WTC11 (cell line): Measurements from ENCODE around the gene GRK4. TPM values are rescaled to one million over a fixed set of nuclear protein-coding genes. Genes with fewer than 3 reads are reported as not detected.

ENCODE experiments used
- ATAC-seq: fragments of 200-7000 bp; cut with Tn5 transposase; 2 replicates; pipeline ENCODE4 v1.10.0; 2021; ENCODE audit warnings: mild to moderate bottlenecking, moderate library complexity
- CTCF ChIA-PET: fragments of 300-600 bp; sonication (Branson Sonifier 250); formaldehyde crosslinking; loops from one replicate; lab custom pipeline; 2021; ENCODE audit warnings: antibody characterized with exemption; lab: Charles Lee
- POLR2A ChIA-PET: fragments of 350-600 bp; sonication (Branson Sonifier 250); formaldehyde crosslinking; loops from one replicate; lab custom pipeline; 2021; ENCODE audit warnings: antibody characterized with exemption; lab: Charles Lee
- DNase-seq: peaks from one replicate; pipeline ENCODE4 v3.0.0; 2021; ENCODE audit warnings: low spot score
- H3K27ac Mint-ChIP-seq: 2 replicates; pipeline ENCODE4 v1.8.0; 2021; ENCODE audit warnings: mixed read lengths
- H3K27me3 Mint-ChIP-seq: 2 replicates; pipeline ENCODE4 v1.8.0; 2021; ENCODE audit warnings: low read depth, mild to moderate bottlenecking, moderate library complexity, mixed read lengths
- H3K36me3 Mint-ChIP-seq: 2 replicates; pipeline ENCODE4 v1.8.0; 2021; ENCODE audit warnings: mixed read lengths
- H3K4me1 Mint-ChIP-seq: 2 replicates; pipeline ENCODE4 v1.8.0; 2022; ENCODE audit warnings: mixed read lengths
- H3K4me3 Mint-ChIP-seq: 2 replicates; pipeline ENCODE4 v1.8.0; 2021; ENCODE audit warnings: mild to moderate bottlenecking, moderate library complexity, mixed read lengths
- H3K9me3 Mint-ChIP-seq: 2 replicates; pipeline ENCODE4 v1.8.0; 2021; ENCODE audit warnings: mixed read lengths
- ATF3 ChIP-seq: sonication (generic); formaldehyde crosslinking; conservative IDR thresholded peaks from 2 replicates; pipeline ENCODE4 v1.8.1; 2022; ENCODE audit warnings: mild to moderate bottlenecking, missing genetic modification reagents
- CBFB ChIP-seq: sonication (generic); formaldehyde crosslinking; IDR thresholded peaks from 2 replicates; pipeline ENCODE4 v1.8.1; 2022; ENCODE audit warnings: mild to moderate bottlenecking, low read depth, missing genetic modification reagents
- ETV6 ChIP-seq: sonication (generic); formaldehyde crosslinking; IDR thresholded peaks from 2 replicates; pipeline ENCODE4 v1.8.1; 2022; ENCODE audit warnings: mild to moderate bottlenecking, missing genetic modification reagents
- FOXJ3 ChIP-seq: sonication (generic); formaldehyde crosslinking; IDR thresholded peaks from 2 replicates; pipeline ENCODE4 v1.9.0; 2021; ENCODE audit warnings: missing genetic modification reagents, mild to moderate bottlenecking, borderline replicate concordance
- FOXP1 ChIP-seq: sonication (generic); formaldehyde crosslinking; IDR thresholded peaks from 2 replicates; pipeline ENCODE4 v1.8.0; 2022; ENCODE audit warnings: missing genetic modification reagents, mild to moderate bottlenecking, moderate library complexity, borderline replicate concordance
- GABPB1 ChIP-seq: sonication (generic); formaldehyde crosslinking; IDR thresholded peaks from 2 replicates; pipeline ENCODE4 v1.8.1; 2023; ENCODE audit warnings: mild to moderate bottlenecking, missing genetic modification reagents
- HMGA2 ChIP-seq: fragments of 250-450 bp; sonication (Bioruptor Pico); IDR thresholded peaks from 2 replicates; pipeline ENCODE4 v1.4.0; 2021; ENCODE audit warnings: mild to moderate bottlenecking, moderate library complexity
- IRF1 ChIP-seq: sonication (generic); formaldehyde crosslinking; IDR thresholded peaks from 2 replicates; pipeline ENCODE4 v1.8.0; 2023; ENCODE audit warnings: missing genetic modification reagents
- MXD4 ChIP-seq: fragments of 250-450 bp; sonication (Bioruptor Pico); IDR thresholded peaks from 2 replicates; pipeline ENCODE4 v1.8.0; 2021; ENCODE audit warnings: mild to moderate bottlenecking, moderate library complexity, borderline replicate concordance
- NFYB ChIP-seq: sonication (generic); formaldehyde crosslinking; conservative IDR thresholded peaks from 2 replicates; pipeline ENCODE4 v1.8.0; 2022; ENCODE audit warnings: low read depth, missing genetic modification reagents
- NR1H2 ChIP-seq: sonication (generic); formaldehyde crosslinking; IDR thresholded peaks from 2 replicates; pipeline ENCODE4 v1.9.0; 2021; ENCODE audit warnings: mild to moderate bottlenecking, moderate library complexity, missing genetic modification reagents
- NR3C1 ChIP-seq: sonication (generic); formaldehyde crosslinking; conservative IDR thresholded peaks from 2 replicates; pipeline ENCODE4 v1.8.1; 2023; ENCODE audit warnings: low read depth, mild to moderate bottlenecking, missing genetic modification reagents
- PREB ChIP-seq: sonication (generic); formaldehyde crosslinking; IDR thresholded peaks from 2 replicates; pipeline ENCODE4 v1.8.1; 2022; ENCODE audit warnings: mild to moderate bottlenecking, missing genetic modification reagents, moderate library complexity, borderline replicate concordance
- SP1 ChIP-seq: sonication (generic); formaldehyde crosslinking; conservative IDR thresholded peaks from 2 replicates; pipeline ENCODE4 v1.8.1; 2022; ENCODE audit warnings: missing genetic modification reagents
- TCF7 ChIP-seq: sonication (generic); formaldehyde crosslinking; IDR thresholded peaks from 2 replicates; pipeline ENCODE4 v1.8.0; 2022; ENCODE audit warnings: mild to moderate bottlenecking, low read depth, missing genetic modification reagents, moderate library complexity
- TEAD4 ChIP-seq: sonication (generic); formaldehyde crosslinking; IDR thresholded peaks from 2 replicates; pipeline ENCODE4 v1.8.0; 2022; ENCODE audit warnings: mild to moderate bottlenecking, missing genetic modification reagents
- ZNF219 ChIP-seq: sonication (generic); formaldehyde crosslinking; IDR thresholded peaks from 2 replicates; pipeline ENCODE4 v1.8.0; 2023; ENCODE audit warnings: missing genetic modification reagents, mild to moderate bottlenecking, borderline replicate concordance
- ZNF232 ChIP-seq: sonication (generic); formaldehyde crosslinking; IDR thresholded peaks from 2 replicates; pipeline ENCODE4 v1.8.0; 2022; ENCODE audit warnings: mild to moderate bottlenecking, missing genetic modification reagents
- ZNF512 ChIP-seq: sonication (generic); formaldehyde crosslinking; IDR thresholded peaks from 2 replicates; pipeline ENCODE4 v1.8.1; 2022; ENCODE audit warnings: missing genetic modification reagents, borderline replicate concordance
- ZNF532 ChIP-seq: fragments of 250-450 bp; sonication (Bioruptor Pico); IDR thresholded peaks from 2 replicates; pipeline ENCODE4 v1.9.0; 2021; ENCODE audit warnings: mild to moderate bottlenecking, borderline replicate concordance
- total RNA-seq: library from RNA; stranded (reverse); gene quantifications from 3 replicates; pipeline ENCODE4 v1.2.3, GENCODE V29; 2021

GRK4 gene
- total RNA-seq, 1 experiment from 2014 or later, result 1.4 TPM

- no peak for TF ChIP-seq ZNF232
- TF ChIP-seq CBFB (CRISPR knock-in tag), result no peak
- no peak for TF ChIP-seq TEAD4 (CRISPR knock-in tag)
- no peak for TF ChIP-seq NR1H2 (CRISPR knock-in tag)
These were observed 14.2 kb upstream of the GRK4 start (continued) for GRCh38 chr4:2948895-2949781.

GRCh38 chr4:2949782-2950125, 13.6 kb upstream of the GRK4 start:
- H3K4me1 Mint-ChIP-seq, result no peaks in the 10 kb centered on the region
- H3K4me3 Mint-ChIP-seq, result no peak overlapping the region
- no peak for TF ChIP-seq GABPB1 (CRISPR knock-in tag)
- TF ChIP-seq ZNF512, result no peak
- no peak for TF ChIP-seq ZNF532 (CRISPR knock-in tag)
- TF ChIP-seq SP1 (CRISPR knock-in tag), result no peak
- no peak for TF ChIP-seq NFYB (CRISPR knock-in tag)
- H3K36me3 Mint-ChIP-seq, result peaks cover 91% of the 10 kb centered on the region
- ATAC-seq (no peak), DNase-seq (no peak)
- peaks cover 7% of the 10 kb centered on the region for H3K9me3 Mint-ChIP-seq
- ChIA-PET CTCF (interaction anchor here (1.0 to 1.5 kb wide), 2 partner anchors 39 to 297 kb away, joined by 3 to 4 read pairs; no protein-coding TSS in a partner anchor), POLR2A (no interaction called here)
- H3K27ac Mint-ChIP-seq, result no peak overlapping the region
- no peaks in the 10 kb centered on the region for H3K27me3 Mint-ChIP-seq

GRCh38 chr4:2950221-2950989, 13.0 kb upstream of the GRK4 start:
- ChIA-PET POLR2A (no interaction called here), CTCF (interaction anchor here (1.5 kb wide), 1 partner anchor 40 kb away, joined by 4 read pairs; no protein-coding TSS in a partner anchor)
- H3K27ac Mint-ChIP-seq, result no peak overlapping the region
- no peaks in the 10 kb centered on the region for H3K4me1 Mint-ChIP-seq
- no peak for DNase-seq
- no peak for ATAC-seq
- H3K36me3 Mint-ChIP-seq, result peaks cover 89% of the 10 kb centered on the region
- no peaks in the 10 kb centered on the region for H3K27me3 Mint-ChIP-seq
- H3K4me3 Mint-ChIP-seq, result no peak overlapping the region
- peaks cover 8% of the 10 kb centered on the region for H3K9me3 Mint-ChIP-seq
- TF ChIP-seq NR3C1 (CRISPR knock-in tag), result no peak
- no peak for TF ChIP-seq ZNF219 (CRISPR knock-in tag)
- TF ChIP-seq HMGA2 (CRISPR knock-in tag), result no peak
- no peak for TF ChIP-seq MXD4 (CRISPR knock-in tag)
- no peak for TF ChIP-seq FOXJ3 (CRISPR knock-in tag)
- no peak for TF ChIP-seq FOXP1 (CRISPR knock-in tag)
- no peak for TF ChIP-seq NR1H2 (CRISPR knock-in tag)
- no peak for TF ChIP-seq IRF1 (CRISPR knock-in tag)
- no peak for TF ChIP-seq SP1 (CRISPR knock-in tag)
- no peak for TF ChIP-seq ZNF232
- no peak for TF ChIP-seq ATF3
- TF ChIP-seq ETV6 (CRISPR knock-in tag), result no peak
- TF ChIP-seq TCF7 (CRISPR knock-in tag), result no peak
- TF ChIP-seq PREB (CRISPR knock-in tag), result no peak
